GM10266 (cell line): ENCODE data around the gene ZBTB38.

ENCODE experiments used
- DNase-seq: peaks from one replicate; pipeline ENCODE4 v3.0.0; 2012; ENCODE audit errors: extremely low spot score
- CTCF ChIP-seq: IDR thresholded peaks from 2 replicates; pipeline ENCODE4 v1.5.1; 2012; ENCODE audit warnings: mild to moderate bottlenecking, low read depth; ENCODE audit not compliant: control insufficient read depth, insufficient read depth; ENCODE audit errors: missing control alignments

Gene ZBTB38

GRCh38 chr3:141334627-141335250, 33.6 kb upstream of the ZBTB38 start:
- TF ChIP-seq CTCF, result no peak
- no peak for DNase-seq

GRCh38 chr3:141335531-141336061, 32.7 kb upstream of the ZBTB38 start:
- no peak for DNase-seq
- TF ChIP-seq CTCF, result no peak

- TF ChIP-seq CTCF, result no peak
- peak; percentile 67 for DNase-seq
Measured at GRCh38 chr3:141336672-141337522, 31.4 kb upstream of the ZBTB38 start.

- DNase-seq, result no peak
- TF ChIP-seq CTCF, result no peak
Measured at GRCh38 chr3:141337523-141337854, 30.8 kb upstream of the ZBTB38 start.

- no peak for DNase-seq
- no peak for TF ChIP-seq CTCF
Measured at GRCh38 chr3:141337991-141338390, 30.3 kb upstream of the ZBTB38 start.

GRCh38 chr3:141338881-141339280, 29.4 kb upstream of the ZBTB38 start:
- DNase-seq, result no peak
- no peak for TF ChIP-seq CTCF

- no peak for DNase-seq
- no peak for TF ChIP-seq CTCF
Measured at GRCh38 chr3:141341536-141341935, 26.8 kb upstream of the ZBTB38 start.
